CD4-positive, alpha-beta T cell treated with Interleukin-21 for 1 hour (primary cell): ENCODE measurements around the gene NKX6-2.
"Not testable (repeated sequence)": the region's sequence is repeated elsewhere in the genome, so short reads cannot be mapped to it uniquely, and the experiment has no call there.

Experiments
- DNase-seq: peaks from one replicate; pipeline ENCODE4 v3.0.0-alpha.2; 2020

Gene NKX6-2

GRCh38 chr10:132752378-132752777 lies 33.6 kb downstream of the NKX6-2 start:
- DNase-seq: no peak

GRCh38 chr10:132750936-132751335 lies 35.0 kb downstream of the NKX6-2 start:
- no peak for DNase-seq

- DNase-seq: no peak
Measured at GRCh38 chr10:132749371-132749795, 36.6 kb downstream of the NKX6-2 start.

- DNase-seq: no peak
Measured at GRCh38 chr10:132748545-132749370, 37.2 kb downstream of the NKX6-2 start.

- DNase-seq: no peak
Measured at GRCh38 chr10:132748135-132748534, 37.8 kb downstream of the NKX6-2 start.

- DNase-seq: no peak
Measured at GRCh38 chr10:132746801-132747625, 38.9 kb downstream of the NKX6-2 start.

GRCh38 chr10:132746386-132746785 lies 39.6 kb downstream of the NKX6-2 start:
- no peak for DNase-seq

GRCh38 chr10:132745971-132746370 lies 40.0 kb downstream of the NKX6-2 start:
- DNase-seq: no peak

GRCh38 chr10:132745511-132745910 lies 40.4 kb downstream of the NKX6-2 start:
- DNase-seq: no peak

GRCh38 chr10:132744839-132745238 lies 41.1 kb downstream of the NKX6-2 start:
- DNase-seq: no peak

GRCh38 chr10:132743925-132744490 lies 41.9 kb downstream of the NKX6-2 start:
- no peak for DNase-seq

GRCh38 chr10:132743196-132743924 lies 42.6 kb downstream of the NKX6-2 start:
- not testable (repeated sequence) for DNase-seq

- no peak for DNase-seq
Measured at GRCh38 chr10:132742837-132743194, 43.1 kb downstream of the NKX6-2 start.

- DNase-seq: no peak
Measured at GRCh38 chr10:132742167-132742836, 43.6 kb downstream of the NKX6-2 start.

- no peak for DNase-seq
Measured at GRCh38 chr10:132740588-132740987, 45.4 kb downstream of the NKX6-2 start.

- DNase-seq: no peak
Measured at GRCh38 chr10:132739225-132739613, 46.7 kb downstream of the NKX6-2 start.

- no peak for DNase-seq
Measured at GRCh38 chr10:132738454-132739224, 47.3 kb downstream of the NKX6-2 start.

- DNase-seq: no peak
Measured at GRCh38 chr10:132737390-132738048, 48.4 kb downstream of the NKX6-2 start.

GRCh38 chr10:132735923-132736391 lies 50.0 kb downstream of the NKX6-2 start:
- no peak for DNase-seq

GRCh38 chr10:132735341-132735775 lies 50.6 kb downstream of the NKX6-2 start:
- no peak for DNase-seq

GRCh38 chr10:132733926-132734325 lies 52.0 kb downstream of the NKX6-2 start:
- no peak for DNase-seq
